Tibial artery (tissue), 4 donors: ENCODE data around the gene NXN.
"Not testable (repeated sequence)": the region's sequence is repeated elsewhere in the genome, so short reads cannot be mapped to it uniquely, and the experiment has no call there.

Experiments used
- DNase-seq, 2 donors: peaks; one replicate each; pipeline ENCODE4 v3.0.0-alpha.2; 2019
- H3K27ac ChIP-seq, 2 donors: fragments of 200-600 bp; sonication (generic) in 1 of 2; 1 replicate in 1 of 2; 2 replicates in 1 of 2; pipeline ENCODE4 v1.5.1; 2018 to 2019; ENCODE audit warnings: mild to moderate bottlenecking in 1 of 2
- H3K27me3 ChIP-seq, 2 donors: fragments of 200-600 bp; sonication (generic) in 1 of 2; one replicate each; pipeline versions ENCODE4 v1.5.1 to v1.6.0; 2016 to 2019
- H3K36me3 ChIP-seq, 3 donors: fragments of 200-600 bp; sonication (generic) in 2 of 3; one replicate each; pipeline ENCODE4 v1.5.1; 2016 to 2019; ENCODE audit warnings: mild to moderate bottlenecking in 2 of 3
- H3K4me1 ChIP-seq, 4 donors: fragments of 200-600 bp; sonication (generic) in 2 of 4; 1 replicate in 3 of 4; 2 replicates in 1 of 4; pipeline ENCODE4 v1.5.1; 2016 to 2019
- H3K4me3 ChIP-seq, 2 donors: fragments of 200-600 bp; sonication (generic) in 1 of 2; 1 replicate in 1 of 2; 2 replicates in 1 of 2; pipeline ENCODE4 v1.5.1; 2018 to 2019; ENCODE audit warnings: mild to moderate bottlenecking in 2 of 2
- H3K9me3 ChIP-seq, 3 donors: fragments of 200-600 bp; sonication (generic) in 1 of 3; one replicate each; pipeline ENCODE4 v1.5.1; 2016 to 2019
- CTCF ChIP-seq, 2 experiments: fragments of 200-600 bp in 1 of 2; fragments of 450-650 bp in 1 of 2; IDR thresholded peaks; one replicate each; pipeline ENCODE4 v1.5.1; 2017 to 2019; ENCODE audit warnings: antibody characterized with exemption in 2 of 2, mild to moderate bottlenecking in 1 of 2, moderate library complexity in 1 of 2
- intact Hi-C: fragments of 100-400 bp; cut with DNase I; formaldehyde crosslinking; loops from one replicate; pipeline ENCODE4 v1.15.0; 2023; ENCODE audit warnings: low total_unique reads

The NXN gene

GRCh38 chr17:859824-860195 is 119.8 kb downstream of the NXN start:
- DNase-seq, result no peak
- intact Hi-C loops, result no loop called here
- Histone ChIP-seq H3K4me3 (no peak overlapping the region), H3K4me1 (peaks cover 0 to 37% (median 24%) of the 10 kb centered on the region in 4 donors), H3K27me3 (no peaks in the 10 kb centered on the region), H3K9me3 (no peaks in the 10 kb centered on the region), H3K27ac (peak overlapping the region; percentile 59 to 63), H3K36me3 (no peaks in the 10 kb centered on the region)
- TF ChIP-seq CTCF (IDR thresholded peaks at IDR 0.05), result no peak

GRCh38 chr17:859061-859823 is 120.3 kb downstream of the NXN start:
- Histone ChIP-seq H3K4me3 (no peak overlapping the region), H3K27ac (peak overlapping the region; percentile 59 to 63), H3K36me3 (no peaks in the 10 kb centered on the region), H3K4me1 (peaks cover 0 to 37% (median 25%) of the 10 kb centered on the region in 4 donors), H3K9me3 (no peaks in the 10 kb centered on the region), H3K27me3 (no peaks in the 10 kb centered on the region)
- no peak for TF ChIP-seq CTCF (IDR thresholded peaks at IDR 0.05)
- no peak for DNase-seq
- intact Hi-C loops, result no loop called here

- Histone ChIP-seq H3K4me1 (peaks cover 6 to 49% (median 31%) of the 10 kb centered on the region in 4 donors), H3K27me3 (no peaks in the 10 kb centered on the region), H3K36me3 (no peaks in the 10 kb centered on the region), H3K4me3 (peak overlapping the region in 1 of 2 donors; percentile 15), H3K27ac (peak overlapping the region; percentile 61 to 73), H3K9me3 (no peaks in the 10 kb centered on the region)
- no peak for DNase-seq
- TF ChIP-seq CTCF (IDR thresholded peaks at IDR 0.05), result no peak
- intact Hi-C loops, result no loop called here
These were observed 123.4 kb downstream of the NXN start for GRCh38 chr17:856149-856548.

- Histone ChIP-seq H3K4me1 (peaks cover 6 to 52% (median 32%) of the 10 kb centered on the region in 4 donors), H3K9me3 (no peaks in the 10 kb centered on the region), H3K36me3 (no peaks in the 10 kb centered on the region), H3K27ac (peak overlapping the region; percentile 61 to 73), H3K27me3 (no peaks in the 10 kb centered on the region), H3K4me3 (peak overlapping the region in 1 of 2 donors; percentile 15)
- peak in 1 of 2 experiments; percentile 31 for TF ChIP-seq CTCF (IDR thresholded peaks at IDR 0.05)
- DNase-seq, result peak in 1 of 2 donors; percentile 47
- intact Hi-C loops, result no loop called here
These were observed 124.0 kb downstream of the NXN start for GRCh38 chr17:855569-855968.

GRCh38 chr17:852850-853249 is 126.7 kb downstream of the NXN start:
- H3K27ac ChIP-seq, H3K27me3 ChIP-seq, intact Hi-C loops, H3K4me3 ChIP-seq, H3K36me3 ChIP-seq, DNase-seq, H3K9me3 ChIP-seq: not testable (repeated sequence)
- peaks cover 6 to 46% (median 23%) of the 10 kb centered on the region in 4 donors for H3K4me1 ChIP-seq

- H3K27ac ChIP-seq, result peak overlapping the region in 1 of 2 donors; percentile 21
- intact Hi-C loops, result no loop called here
- peaks cover 6 to 49% (median 24%) of the 10 kb centered on the region in 4 donors for H3K4me1 ChIP-seq
- no peak for DNase-seq
- H3K4me3 ChIP-seq, result no peak overlapping the region
- H3K9me3 ChIP-seq, result no peaks in the 10 kb centered on the region
- no peaks in the 10 kb centered on the region for H3K36me3 ChIP-seq
- no peak for TF ChIP-seq CTCF (IDR thresholded peaks at IDR 0.05)
- H3K27me3 ChIP-seq, result no peaks in the 10 kb centered on the region
These were observed 127.2 kb downstream of the NXN start for GRCh38 chr17:852349-852748.
